K562 (cell line): ENCODE results near the gene GEMIN4. TPM values are rescaled to one million over a fixed set of nuclear protein-coding genes. Genes with fewer than 3 reads are reported as not detected.

Experiments used
- CHD7 ChIP-seq: fragments of 200-600 bp; sonication (generic); IDR thresholded peaks from one replicate; pipeline ENCODE4 v1.6.1; 2012; ENCODE audit warnings: mild to moderate bottlenecking, low read depth, low read length, inconsistent platforms
- CLOCK ChIP-seq: fragments of 250-450 bp; sonication (Bioruptor Pico); IDR thresholded peaks from 2 replicates; pipeline ENCODE4 v1.4.0; 2020; ENCODE audit warnings: mild to moderate bottlenecking, moderate library complexity, borderline replicate concordance
- MIER1 ChIP-seq: fragments of 450-650 bp; IDR thresholded peaks from 2 replicates; pipeline ENCODE4 v1.6.1; 2016; ENCODE audit warnings: antibody characterized with exemption, mild to moderate bottlenecking, low read depth
- MXI1 ChIP-seq: IDR thresholded peaks from 2 replicates; pipeline ENCODE4 v1.6.1; 2011; ENCODE audit warnings: low read depth, mild to moderate bottlenecking, improper control_type of control experiment, low read length
- THRA ChIP-seq: fragments of 450-650 bp; IDR thresholded peaks from 2 replicates; pipeline ENCODE4 v1.6.1; 2017; ENCODE audit warnings: mild to moderate bottlenecking, moderate library complexity
- ZMIZ1 ChIP-seq, 2 experiments: fragments of 150-350 bp in 1 of 2; IDR thresholded peaks; 2 replicates each; pipeline ENCODE4 v1.6.1; 2012 to 2016; ENCODE audit warnings: low read depth in 2 of 2, low read length in 2 of 2, mild to moderate bottlenecking in 1 of 2, moderate library complexity in 1 of 2
- polyA plus RNA-seq, 8 experiments: library from polyadenylated mRNA; depleted of rRNA in 4 of 8; stranded (reverse) in 5 of 8; unstranded in 3 of 8; fragments of >200 nt; fragmentation: Nextera tagmentation in 2 of 8; fragmentation: Illumina TruSeq in 1 of 8; extraction: Ambion mirVana in 2 of 8; extraction: Trizol in 1 of 8; gene quantifications; 2 replicates each; pipeline versions ENCODE4 v1.2.1 to v1.2.3, GENCODE V29; 2011 to 2014; ENCODE audit warnings: inconsistent platforms in 1 of 8, missing spikeins in 1 of 8
- total RNA-seq, 7 experiments: library from RNA; depleted of rRNA in 6 of 7; stranded (reverse); fragments of >200 nt in 6 of 7; fragmentation: Illumina TruSeq in 2 of 7; extraction: Trizol in 2 of 7; gene quantifications; 2 replicates each; pipeline versions ENCODE4 v1.2.1 to v1.2.3, GENCODE V29; 2011 to 2021; ENCODE audit warnings: low replicate concordance in 1 of 7

The GEMIN4 gene
- total and polyA plus RNA-seq, 9 of the 15 experiments (the other 6 are each of a cell fraction or from before 2014, with no cell fraction given): 1.8 to 42.5 (median 10.8) TPM

GRCh38 chr17:732067-732901 is 19.8 kb downstream of the GEMIN4 start, which contains the start of gene TLCD3A (continued):
- no peak for TF ChIP-seq CHD7
- no peak for TF ChIP-seq MXI1
- TF ChIP-seq MIER1: no peak
- TF ChIP-seq ZMIZ1 (IDR thresholded peaks at IDR 0.05; ENCODE audit: low read depth in 2 of 2, low read length in 2 of 2): no peak
- no peak for TF ChIP-seq THRA
- no peak for TF ChIP-seq CLOCK (CRISPR knock-in tag)
